Stimulated activated naive CD8-positive, alpha-beta T cell treated with anti-CD3 and anti-CD28 coated beads, Interleukin-15, Interleukin-2, amounts not matched to agents 100 U/mL and 50 U/mL, for 24 hours (primary cell): ENCODE data around the gene DIS3L2.
"Not testable (repeated sequence)": the region's sequence is repeated elsewhere in the genome, so short reads cannot be mapped to it uniquely, and the experiment has no call there.

Experiments used
- ATAC-seq: fragments of 150-1000 bp; cut with Tn5 transposase; one replicate; pipeline ENCODE4 v1.10.0; 2021
- DNase-seq: peaks from one replicate; pipeline ENCODE4 v3.0.0; 2021

The DIS3L2 gene

DNA sequence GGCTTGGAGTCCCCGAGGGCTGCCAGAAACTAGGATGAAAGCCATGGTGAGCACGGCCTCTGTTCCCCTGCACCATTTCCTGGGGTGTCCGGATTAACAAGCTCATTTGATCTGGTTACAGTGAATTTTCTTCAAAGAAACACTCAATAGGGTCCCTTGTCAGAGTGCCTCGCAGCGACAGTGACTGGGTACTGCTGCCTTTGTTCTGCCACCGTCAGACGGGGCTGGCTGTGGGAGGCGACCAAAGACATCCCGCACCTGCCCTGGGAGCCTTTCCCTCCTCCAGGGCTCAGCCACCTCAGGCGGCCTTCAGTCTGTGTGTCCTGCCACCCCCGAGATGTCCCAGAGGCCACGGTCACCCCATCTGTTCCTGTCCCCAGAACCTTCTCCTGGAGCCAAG, 408.5 kb downstream of the DIS3L2 start:
- not testable (repeated sequence) for DNase-seq, ATAC-seq

DNA sequence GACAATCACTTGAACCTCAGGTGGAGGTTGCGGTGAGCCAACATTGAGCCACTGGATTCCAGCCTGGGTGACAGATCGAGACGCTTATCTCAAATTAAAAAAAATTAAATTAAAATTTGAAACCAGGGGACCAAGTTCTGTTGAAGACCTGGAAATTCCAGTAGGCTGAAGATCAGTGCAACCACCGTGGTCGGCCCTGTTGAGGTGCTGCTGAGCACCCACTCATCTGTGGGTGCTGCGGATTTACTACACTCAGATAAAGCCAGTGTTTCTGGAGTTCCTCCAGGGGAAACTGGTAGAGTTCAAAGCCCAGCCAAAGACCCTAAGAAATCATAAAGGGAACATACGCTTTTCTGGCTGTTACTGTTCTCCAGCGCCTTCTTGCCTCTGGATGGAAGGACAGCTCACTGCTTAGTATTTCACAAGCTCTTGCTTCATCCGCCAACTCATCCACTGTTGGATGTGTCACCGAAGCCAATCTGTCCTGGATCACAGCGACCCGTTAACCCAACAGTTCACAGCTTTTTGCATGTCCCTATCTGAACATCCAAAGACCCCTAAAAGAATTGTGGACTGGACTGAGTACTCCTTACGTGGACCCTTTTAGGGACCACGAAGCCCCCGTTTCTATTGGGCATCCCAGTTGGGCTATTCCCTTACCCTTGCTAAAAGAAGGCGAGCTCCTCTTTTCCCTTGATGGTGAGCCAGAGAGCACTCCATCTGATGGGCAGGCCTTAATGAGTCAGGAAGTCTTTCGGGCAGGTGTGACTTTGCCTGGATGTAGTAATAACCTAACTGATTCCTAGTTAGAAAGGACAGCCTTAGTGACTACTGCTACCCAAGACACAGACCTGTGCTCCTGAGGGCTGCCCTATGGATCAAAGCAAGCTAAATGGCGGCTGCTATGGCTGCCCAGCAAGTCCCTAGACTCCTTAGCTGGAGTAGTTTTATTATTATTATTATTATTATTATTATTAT, 411.0 kb downstream of the DIS3L2 start:
- ATAC-seq (no peak), DNase-seq (no peak)

DNA sequence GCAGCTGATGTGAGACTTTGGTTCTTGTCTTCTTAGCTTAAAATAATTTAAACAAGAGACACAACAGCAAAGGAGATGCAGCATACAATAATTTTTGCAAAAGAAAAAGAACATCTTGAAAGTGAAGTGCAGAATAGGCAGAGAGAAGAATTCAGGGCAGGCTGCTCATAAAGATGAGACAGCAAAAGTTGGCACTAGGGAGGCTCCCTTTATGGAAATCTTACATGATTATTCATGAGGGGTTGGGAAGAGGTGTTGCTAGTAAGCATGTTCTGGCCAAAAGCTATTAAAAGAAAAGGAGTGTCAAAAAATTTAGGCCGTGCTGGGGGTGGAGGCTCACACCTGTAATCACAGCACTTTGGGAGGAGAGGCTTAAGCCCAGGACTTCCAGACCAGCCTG, 412.8 kb downstream of the DIS3L2 start:
- DNase-seq (no peak), ATAC-seq (no peak)

DNA sequence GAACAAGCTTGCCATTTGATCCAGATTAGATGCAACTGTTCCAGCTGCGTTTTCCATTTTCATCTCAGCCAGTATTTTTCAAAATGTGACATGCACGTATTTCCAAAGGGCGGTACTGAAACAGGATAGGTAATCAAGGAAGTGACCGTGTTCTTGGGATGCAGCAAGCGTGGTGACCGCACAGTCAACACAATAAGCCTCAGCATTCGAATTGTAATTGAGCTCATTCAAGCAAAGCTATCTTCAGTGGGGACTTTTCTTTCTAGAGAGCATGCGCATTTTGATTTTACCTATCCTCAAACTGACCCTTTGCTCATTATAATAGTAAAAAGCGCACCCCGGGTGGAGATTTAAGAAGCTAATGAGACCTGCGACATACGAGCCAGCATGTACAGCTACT, 413.7 kb downstream of the DIS3L2 start:
- ATAC-seq, result no peak
- DNase-seq, result no peak

DNA sequence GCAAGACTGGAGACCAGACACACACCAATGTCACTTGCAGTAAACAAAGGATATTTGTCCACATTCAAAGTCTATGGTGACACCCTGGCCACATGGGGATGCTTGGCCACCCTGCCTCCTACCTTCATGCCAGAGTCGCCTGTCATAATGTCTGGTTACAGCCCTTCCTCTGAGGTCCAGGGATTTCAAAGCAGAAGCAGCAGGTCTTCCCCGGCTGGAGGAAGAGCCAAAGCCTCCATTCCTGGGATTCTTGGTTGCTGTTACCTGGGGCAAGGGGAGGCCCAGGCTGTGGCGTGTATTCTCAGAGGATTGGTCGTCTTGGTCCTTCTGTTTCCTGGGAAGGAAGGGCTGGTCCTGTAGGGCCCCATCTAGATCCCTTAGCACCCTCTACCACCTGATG, 414.7 kb downstream of the DIS3L2 start:
- ATAC-seq, result no peak

DNA sequence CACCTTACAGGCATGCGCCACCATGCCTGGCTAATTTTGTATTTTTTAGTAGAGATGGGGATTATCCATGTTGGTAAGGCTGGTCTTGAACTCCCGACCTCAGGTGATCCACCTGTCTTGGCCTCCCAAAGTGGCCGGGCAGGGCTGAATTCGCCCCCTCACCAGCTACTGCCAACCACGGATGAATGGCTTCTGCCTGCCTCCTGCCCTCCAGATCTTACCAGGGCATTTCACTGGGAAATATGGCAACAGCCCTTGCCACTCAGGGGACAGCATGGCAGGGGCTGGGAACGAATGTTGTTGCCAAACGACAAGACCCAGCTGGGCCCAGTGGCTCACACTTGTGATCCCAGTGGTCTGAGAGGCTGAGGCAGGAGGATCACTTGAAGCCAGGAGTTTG, 415.2 kb downstream of the DIS3L2 start:
- ATAC-seq, result no peak

More for the DNA sequence above, 414.7 kb downstream of the DIS3L2 start:
- DNase-seq, result no peak

DNA sequence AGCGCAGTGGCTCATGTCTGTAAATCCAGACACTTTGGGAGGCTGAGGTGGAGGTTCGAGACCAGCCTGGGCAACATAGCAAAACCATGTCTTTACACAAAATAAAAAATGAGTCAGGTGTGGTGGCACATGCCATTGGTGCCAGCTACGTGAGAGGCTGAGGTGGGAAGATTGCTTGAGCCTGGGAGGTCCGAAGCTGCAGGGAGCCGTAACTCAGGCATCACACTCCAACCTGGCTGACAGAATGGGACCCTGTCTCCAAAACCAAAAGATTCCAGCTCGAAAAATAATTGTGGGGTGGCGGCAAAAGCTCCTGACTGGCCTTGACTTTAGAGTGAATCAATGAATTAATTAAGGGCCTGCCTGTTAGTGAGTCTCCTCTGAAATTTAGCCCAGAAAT, 415.8 kb downstream of the DIS3L2 start:
- DNase-seq (no peak), ATAC-seq (no peak)

More for the DNA sequence above, 415.2 kb downstream of the DIS3L2 start:
- no peak for DNase-seq

DNA sequence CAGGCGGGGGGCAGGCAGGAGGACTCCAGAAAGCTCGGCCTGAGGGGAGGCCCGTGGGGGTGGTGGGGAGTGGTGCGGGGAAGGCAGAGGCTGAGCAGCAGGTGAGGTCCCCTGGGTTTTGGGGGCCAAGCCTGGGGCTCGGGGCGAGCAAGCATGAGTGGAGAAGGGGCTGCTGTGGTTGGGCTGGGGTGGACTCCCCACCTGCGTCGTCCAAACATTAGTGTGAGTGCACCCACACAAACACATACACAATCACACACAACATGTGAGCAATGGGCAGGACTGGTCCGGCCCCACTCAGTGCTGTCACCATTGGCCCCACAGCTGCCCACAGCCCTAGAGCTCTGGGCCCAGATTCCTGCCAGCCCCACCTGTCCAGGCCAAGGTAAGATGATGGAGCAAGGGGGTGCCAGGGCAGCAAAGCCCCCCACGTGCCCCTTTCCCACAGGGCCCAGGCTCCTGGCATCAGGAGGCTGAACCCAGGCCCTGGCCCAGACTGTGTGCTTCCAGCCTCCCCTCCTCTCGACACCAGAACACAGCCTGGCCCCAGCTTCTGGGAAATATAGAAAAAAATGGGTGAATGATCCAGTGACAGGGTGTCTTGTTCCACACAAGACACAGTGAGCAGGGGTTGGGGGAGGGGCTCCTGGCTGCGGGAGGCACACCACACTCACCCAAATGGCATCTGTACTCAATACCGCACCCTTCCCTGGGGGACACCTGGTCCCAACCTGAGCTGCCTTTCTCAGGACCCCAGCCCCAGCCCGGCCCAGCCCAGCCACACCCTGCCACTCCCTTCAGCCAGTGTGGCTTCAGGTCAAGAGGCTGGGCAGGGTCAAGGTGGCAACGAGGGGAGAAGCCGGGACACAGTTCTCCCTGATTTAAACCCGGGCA, 416.6 kb downstream of the DIS3L2 start:
- no peak for DNase-seq

DNA sequence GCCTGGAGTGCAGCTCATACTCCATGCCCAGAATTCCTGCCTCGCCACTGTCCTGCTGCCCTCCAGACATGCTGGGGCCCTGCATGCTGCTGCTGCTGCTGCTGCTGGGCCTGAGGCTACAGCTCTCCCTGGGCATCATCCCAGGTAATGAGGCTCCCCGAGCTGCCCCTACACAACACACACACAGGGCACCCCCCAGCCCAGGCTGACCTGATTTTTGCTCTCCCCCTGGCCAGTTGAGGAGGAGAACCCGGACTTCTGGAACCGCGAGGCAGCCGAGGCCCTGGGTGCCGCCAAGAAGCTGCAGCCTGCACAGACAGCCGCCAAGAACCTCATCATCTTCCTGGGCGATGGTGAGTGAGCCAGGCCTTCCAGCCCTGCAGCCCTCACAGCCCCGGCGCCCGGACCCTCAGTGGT, 417.2 kb downstream of the DIS3L2 start, which contains the start of gene ALPP:
ALPP (plus strand) TSS at position 17 of the 417 bp plus-strand sequence; CDS start at position 69, 52 bp downstream.
- ATAC-seq, DNase-seq: not testable (repeated sequence)

More for the DNA sequence above, 416.6 kb downstream of the DIS3L2 start:
- no peak for ATAC-seq

DNA sequence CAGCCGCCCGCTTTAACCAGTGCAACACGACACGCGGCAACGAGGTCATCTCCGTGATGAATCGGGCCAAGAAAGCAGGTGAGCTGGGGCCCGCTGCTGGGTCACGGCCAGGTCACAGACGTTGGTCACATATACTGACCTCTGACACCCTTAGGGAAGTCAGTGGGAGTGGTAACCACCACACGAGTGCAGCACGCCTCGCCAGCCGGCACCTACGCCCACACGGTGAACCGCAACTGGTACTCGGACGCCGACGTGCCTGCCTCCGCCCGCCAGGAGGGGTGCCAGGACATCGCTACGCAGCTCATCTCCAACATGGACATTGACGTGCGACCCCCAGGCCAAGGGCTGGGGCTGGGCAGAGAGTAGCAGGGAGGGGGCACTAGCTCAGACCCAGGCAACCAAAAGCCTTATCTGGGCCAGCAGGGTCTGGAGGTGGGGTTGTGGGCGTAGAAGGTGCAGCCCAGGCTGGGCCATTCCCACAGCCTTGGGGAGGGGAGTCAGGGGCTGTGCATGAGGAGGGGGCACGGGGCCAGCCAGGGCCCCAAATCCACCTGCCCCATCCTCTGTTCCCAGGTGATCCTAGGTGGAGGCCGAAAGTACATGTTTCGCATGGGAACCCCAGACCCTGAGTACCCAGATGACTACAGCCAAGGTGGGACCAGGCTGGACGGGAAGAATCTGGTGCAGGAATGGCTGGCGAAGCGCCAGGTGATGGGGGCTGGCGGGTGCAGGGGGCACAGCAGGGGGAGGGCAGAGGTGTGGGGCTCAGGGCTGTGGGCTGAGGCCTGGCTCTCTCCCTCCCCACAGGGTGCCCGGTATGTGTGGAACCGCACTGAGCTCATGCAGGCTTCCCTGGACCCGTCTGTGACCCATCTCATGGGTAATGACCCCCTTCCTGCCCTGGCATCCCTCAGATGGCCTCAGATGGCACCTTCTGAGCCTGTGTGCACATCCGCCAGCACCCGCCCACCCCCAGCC, 418.4 kb downstream of the DIS3L2 start:
- ATAC-seq, DNase-seq: not testable (repeated sequence)

DNA sequence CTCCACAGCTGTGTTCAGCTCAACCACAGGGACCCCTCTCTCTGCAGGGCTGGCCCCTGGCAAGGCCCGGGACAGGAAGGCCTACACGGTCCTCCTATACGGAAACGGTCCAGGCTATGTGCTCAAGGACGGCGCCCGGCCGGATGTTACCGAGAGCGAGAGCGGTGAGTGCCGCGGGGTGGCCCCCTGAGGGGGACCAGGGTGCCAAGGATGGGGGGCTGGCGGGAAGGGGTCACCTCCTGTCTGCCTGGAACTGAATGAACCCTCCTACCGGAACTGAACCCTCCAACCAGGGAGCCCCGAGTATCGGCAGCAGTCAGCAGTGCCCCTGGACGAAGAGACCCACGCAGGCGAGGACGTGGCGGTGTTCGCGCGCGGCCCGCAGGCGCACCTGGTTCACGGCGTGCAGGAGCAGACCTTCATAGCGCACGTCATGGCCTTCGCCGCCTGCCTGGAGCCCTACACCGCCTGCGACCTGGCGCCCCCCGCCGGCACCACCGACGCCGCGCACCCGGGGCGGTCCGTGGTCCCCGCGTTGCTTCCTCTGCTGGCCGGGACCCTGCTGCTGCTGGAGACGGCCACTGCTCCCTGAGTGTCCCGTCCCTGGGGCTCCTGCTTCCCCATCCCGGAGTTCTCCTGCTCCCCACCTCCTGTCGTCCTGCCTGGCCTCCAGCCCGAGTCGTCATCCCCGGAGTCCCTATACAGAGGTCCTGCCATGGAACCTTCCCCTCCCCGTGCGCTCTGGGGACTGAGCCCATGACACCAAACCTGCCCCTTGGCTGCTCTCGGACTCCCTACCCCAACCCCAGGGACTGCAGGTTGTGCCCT, 419.9 kb downstream of the DIS3L2 start:
- DNase-seq, result peak; percentile 47
- peak; percentile 70 for ATAC-seq

DNA sequence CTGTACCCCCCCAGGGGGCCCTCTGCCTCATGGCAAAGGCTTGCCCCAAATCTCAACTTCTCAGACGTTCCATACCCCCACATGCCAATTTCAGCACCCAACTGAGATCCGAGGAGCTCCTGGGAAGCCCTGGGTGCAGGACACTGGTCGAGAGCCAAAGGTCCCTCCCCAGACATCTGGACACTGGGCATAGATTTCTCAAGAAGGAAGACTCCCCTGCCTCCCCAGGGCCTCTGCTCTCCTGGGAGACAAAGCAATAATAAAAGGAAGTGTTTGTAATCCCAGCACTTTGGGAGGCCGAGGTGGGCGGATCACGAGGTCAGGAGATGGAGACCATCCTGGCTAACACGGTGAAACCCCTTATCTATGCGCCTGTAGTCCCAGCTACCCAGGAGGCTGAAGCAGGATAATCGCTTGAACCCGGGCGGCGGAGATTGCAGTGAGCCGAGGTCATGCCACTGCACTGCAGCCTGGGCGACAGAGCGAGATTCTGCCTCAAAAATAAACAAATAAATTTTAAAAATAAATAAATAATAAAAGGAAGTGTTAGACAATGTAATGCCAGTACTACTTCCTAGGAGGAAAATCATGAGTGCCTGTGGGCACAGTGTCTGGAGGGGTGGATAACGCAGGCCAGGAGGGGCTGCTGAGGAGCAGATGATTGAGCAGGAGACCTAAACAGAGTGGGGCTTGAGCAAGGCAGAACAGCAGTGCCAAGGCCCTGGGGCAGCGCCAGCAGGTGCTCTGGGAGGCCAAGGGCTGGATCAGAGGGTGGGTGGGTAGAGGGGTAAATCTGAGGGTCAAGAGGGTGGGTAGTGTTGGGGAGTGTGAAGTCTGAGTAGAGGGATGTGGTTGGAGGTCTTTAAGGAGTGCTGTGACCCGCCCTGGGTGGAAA, 421.1 kb downstream of the DIS3L2 start:
- ATAC-seq (no peak), DNase-seq (no peak)

DNA sequence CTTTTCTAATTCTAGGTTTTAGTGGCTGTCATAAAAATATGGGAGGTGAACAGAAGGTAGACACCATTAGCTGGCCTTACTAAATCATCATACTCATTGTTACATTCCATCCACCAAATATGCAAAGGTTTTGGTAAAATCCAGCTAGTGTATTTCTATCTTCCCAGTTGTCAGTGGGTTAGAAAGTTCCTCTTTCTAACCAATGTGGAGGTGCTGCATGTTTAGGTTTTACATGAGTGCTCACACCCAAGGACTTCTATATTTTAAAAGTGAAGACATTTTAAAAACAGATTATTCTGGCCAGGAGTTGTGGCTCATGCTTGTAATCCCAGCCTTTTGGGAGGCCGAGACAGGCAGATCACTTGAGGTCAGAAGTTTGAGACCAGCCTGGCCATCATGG, 423.0 kb downstream of the DIS3L2 start:
- ATAC-seq (no peak), DNase-seq (no peak)

DNA sequence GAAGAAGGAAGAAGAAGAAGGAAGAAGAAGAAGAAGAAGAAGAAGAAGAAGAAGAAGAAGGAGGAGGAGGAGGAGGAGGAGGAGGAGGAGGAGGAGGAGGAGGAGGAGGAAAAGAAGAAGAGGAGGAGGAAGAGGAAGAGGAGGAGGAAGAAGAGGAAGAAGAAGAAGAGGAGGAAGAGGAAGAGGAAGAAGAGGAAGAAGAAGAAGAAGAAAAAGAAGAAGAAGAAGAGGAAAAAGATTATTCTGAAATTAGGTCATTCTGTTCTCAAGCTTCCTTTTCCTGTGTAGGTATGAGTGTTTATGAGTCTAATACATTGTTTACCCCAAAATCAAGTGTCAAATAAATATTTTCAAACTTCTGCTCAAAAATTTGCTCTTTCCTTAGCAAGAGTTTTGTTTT, 423.5 kb downstream of the DIS3L2 start:
- ATAC-seq, result not testable (repeated sequence)

DNA sequence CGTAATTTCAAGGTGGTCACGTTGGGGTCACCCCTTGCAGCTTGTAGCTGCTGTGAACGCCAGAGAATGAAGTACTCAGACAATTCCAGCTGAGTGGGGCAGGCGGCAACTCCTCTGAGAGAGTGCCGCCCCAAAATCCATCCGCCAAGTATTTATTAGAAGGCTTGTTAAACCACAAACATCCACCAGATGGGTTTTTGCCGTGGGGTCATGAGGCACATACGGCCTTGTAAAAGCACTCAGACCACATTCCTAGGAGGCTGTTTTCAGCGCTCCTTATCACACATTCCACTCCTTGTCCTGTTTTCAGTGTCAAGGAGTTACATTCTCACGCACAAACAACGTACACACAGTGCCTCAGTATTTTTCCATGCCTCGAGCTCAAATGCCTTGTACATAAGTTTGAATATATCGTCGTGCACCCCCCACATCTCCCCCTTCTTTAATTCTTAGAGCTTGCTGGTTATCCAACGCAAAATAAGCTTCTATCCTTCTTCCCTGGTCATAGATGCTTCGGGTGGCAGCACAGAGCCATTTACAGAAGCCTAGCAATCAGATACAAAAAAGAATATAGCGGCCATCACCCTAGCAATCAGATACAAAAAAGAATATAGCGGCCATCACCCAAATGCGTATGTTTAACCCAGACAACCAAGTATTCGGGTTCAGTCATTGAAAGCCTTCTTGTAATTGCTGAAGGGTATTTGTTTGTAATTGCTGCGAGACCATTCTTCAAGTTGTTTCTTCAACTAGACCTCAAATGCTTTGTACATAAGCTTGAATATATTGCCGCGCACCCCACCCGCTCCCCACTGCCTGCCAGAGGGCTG, 424.4 kb downstream of the DIS3L2 start:
- DNase-seq (no peak), ATAC-seq (no peak)

More for the DNA sequence above, 423.5 kb downstream of the DIS3L2 start:
- DNase-seq, result not testable (repeated sequence)

DNA sequence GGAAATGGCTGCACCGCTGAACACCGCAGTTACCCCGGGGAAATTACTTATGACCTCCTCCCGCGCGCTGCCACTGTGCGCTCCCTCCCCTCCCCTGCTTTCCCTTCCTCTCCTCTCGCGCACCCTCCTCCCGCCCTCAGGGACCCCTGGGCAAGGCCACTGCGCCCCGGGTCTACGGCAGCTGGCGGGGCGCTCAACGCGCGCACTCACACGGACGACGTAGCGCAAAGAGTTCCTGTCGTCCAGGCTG, 424.9 kb downstream of the DIS3L2 start:
- no peak for DNase-seq
- ATAC-seq, result no peak
